Measurements from ENCODE around the gene FGD5. TPM values are rescaled to one million over a fixed set of nuclear protein-coding genes. Genes with fewer than 3 reads are reported as not detected.

FGD5 gene
- total and polyA plus RNA-seq, 2 donors (not counting 1 experiment from before 2014, with no cell fraction given): not detected

DNA sequence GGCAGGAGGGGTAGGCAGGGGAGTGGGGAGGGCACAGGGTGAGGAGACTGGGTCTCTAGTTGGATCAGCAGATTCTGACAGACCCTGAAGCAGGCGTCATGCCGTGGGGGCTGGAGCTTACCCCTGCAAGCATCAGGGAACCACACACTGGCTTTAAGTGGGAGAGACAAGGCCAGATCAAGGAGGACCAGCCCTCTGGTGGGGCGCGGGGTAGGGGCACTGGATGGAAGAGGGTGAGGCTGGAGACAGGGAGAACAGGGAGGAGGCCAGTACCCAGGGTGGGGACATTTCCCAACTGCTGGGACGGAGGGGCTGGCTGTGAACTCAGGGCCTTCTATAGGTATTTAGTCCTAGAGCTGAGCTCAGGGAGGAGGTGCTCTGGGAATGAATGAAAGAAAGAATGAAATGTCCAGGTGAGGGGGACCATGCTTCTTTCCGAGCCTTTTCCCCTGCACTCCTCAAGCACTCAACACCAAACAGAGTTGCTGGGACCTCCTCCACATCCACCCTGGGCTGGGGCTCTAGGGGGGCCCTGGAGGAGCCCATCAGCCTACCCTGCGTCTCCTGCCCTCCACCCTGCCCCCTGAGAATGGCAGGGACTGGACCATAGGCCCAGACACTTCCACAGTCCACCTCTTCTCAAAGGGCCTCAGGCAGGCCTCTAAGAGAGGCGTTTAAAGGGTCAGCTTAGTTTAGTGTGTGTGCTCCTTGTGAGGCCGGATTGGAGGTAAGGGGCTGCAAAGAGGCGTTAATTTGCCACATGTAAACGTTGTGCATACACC lies 49.0 kb upstream of the FGD5 start:
- no peak for DNase-seq
- 91% methylated on average over 10 of the region's 11 CpGs for WGBS (ENCODE audit: insufficient coverage)
- H3K4me1 ChIP-seq (ENCODE audit: control insufficient read depth in 2 of 2, insufficient read depth in 2 of 2, low read length in 2 of 2): no peaks in the 10 kb centered on the region
- Mint-ChIP-seq H3K4me3 (no peak overlapping the region), H3K27ac (no peak overlapping the region), H3K9me3 (ENCODE audit: insufficient read depth) (no peaks in the 10 kb centered on the region), H3K27me3 (no peaks in the 10 kb centered on the region), H3K4me1 (no peaks in the 10 kb centered on the region)
- H3K4me2 ChIP-seq (replicated peaks; ENCODE audit: low read depth, low read length, poor library complexity, severe bottlenecking): no peak overlapping the region
- no peak overlapping the region for H2AFZ ChIP-seq (ENCODE audit: insufficient read depth, low read depth, low read length, poor library complexity, severe bottlenecking)
- H3K36me3 ChIP-seq (replicated peaks in 1 of 2; ENCODE audit: control extremely low read depth in 1 of 2, control insufficient read depth in 1 of 2, extremely low read depth in 1 of 2, insufficient read depth in 2 of 2, low read length in 1 of 2): no peaks in the 10 kb centered on the region
- POLR2A ChIA-PET: no interaction called here
- H3K27ac ChIP-seq (ENCODE audit: low read length in 2 of 2): no peak overlapping the region
- H3K4me3 ChIP-seq (ENCODE audit: control extremely low read depth in 1 of 5, extremely low read depth in 1 of 5, insufficient read depth in 1 of 5, low read depth in 2 of 5, low read length in 4 of 5): no peak overlapping the region
- intact Hi-C loops (cut with micrococcal nuclease): no loop called here
- no peaks in the 10 kb centered on the region for H3K9me3 ChIP-seq (ENCODE audit: control extremely low read depth in 1 of 3, control insufficient read depth in 2 of 3, insufficient read depth in 1 of 3, low read length in 2 of 3)
- CTCF ChIA-PET: no interaction called here
- H3K27me3 ChIP-seq (replicated peaks in 1 of 4; ENCODE audit: control extremely low read depth in 1 of 4, control insufficient read depth in 3 of 4, insufficient read depth in 4 of 4, low read length in 3 of 4): no peaks in the 10 kb centered on the region
- no peak for TF ChIP-seq EZH2 (IDR thresholded peaks at IDR 0.05; ENCODE audit: borderline replicate concordance, insufficient read depth, low read depth, low read length, poor library complexity, severe bottlenecking)
- TF ChIP-seq, protein P1, sequence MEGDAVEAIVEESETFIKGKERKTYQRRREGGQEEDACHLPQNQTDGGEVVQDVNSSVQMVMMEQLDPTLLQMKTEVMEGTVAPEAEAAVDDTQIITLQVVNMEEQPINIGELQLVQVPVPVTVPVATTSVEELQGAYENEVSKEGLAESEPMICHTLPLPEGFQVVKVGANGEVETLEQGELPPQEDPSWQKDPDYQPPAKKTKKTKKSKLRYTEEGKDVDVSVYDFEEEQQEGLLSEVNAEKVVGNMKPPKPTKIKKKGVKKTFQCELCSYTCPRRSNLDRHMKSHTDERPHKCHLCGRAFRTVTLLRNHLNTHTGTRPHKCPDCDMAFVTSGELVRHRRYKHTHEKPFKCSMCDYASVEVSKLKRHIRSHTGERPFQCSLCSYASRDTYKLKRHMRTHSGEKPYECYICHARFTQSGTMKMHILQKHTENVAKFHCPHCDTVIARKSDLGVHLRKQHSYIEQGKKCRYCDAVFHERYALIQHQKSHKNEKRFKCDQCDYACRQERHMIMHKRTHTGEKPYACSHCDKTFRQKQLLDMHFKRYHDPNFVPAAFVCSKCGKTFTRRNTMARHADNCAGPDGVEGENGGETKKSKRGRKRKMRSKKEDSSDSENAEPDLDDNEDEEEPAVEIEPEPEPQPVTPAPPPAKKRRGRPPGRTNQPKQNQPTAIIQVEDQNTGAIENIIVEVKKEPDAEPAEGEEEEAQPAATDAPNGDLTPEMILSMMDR (IDR thresholded peaks at IDR 0.05): no peak
- H3K9ac ChIP-seq (ENCODE audit: low read length): no peak overlapping the region
- H3K79me2 ChIP-seq (ENCODE audit: control insufficient read depth, insufficient read depth, low read length): no peaks in the 10 kb centered on the region
- ATAC-seq (ENCODE audit: low read depth): no peak
- H4K20me1 ChIP-seq (ENCODE audit: control insufficient read depth, insufficient read depth, low read length, poor library complexity, severe bottlenecking): no peaks in the 10 kb centered on the region

GRCh38 chr3:14770591-14770990 lies 48.2 kb upstream of the FGD5 start:
- WGBS (ENCODE audit: insufficient coverage): 93% methylated on average over 6 of the region's 7 CpGs
- Mint-ChIP-seq H3K27ac (no peak overlapping the region), H3K9me3 (ENCODE audit: insufficient read depth) (no peaks in the 10 kb centered on the region), H3K27me3 (no peaks in the 10 kb centered on the region), H3K4me3 (no peak overlapping the region), H3K4me1 (no peaks in the 10 kb centered on the region)
- Histone ChIP-seq H3K4me3 (ENCODE audit: control extremely low read depth in 1 of 5, extremely low read depth in 1 of 5, insufficient read depth in 1 of 5, low read depth in 2 of 5, low read length in 4 of 5) (no peak overlapping the region), H3K4me2 (replicated peaks; ENCODE audit: low read depth, low read length, poor library complexity, severe bottlenecking) (no peak overlapping the region), H2AFZ (ENCODE audit: insufficient read depth, low read depth, low read length, poor library complexity, severe bottlenecking) (no peak overlapping the region), H3K79me2 (ENCODE audit: control insufficient read depth, insufficient read depth, low read length) (no peaks in the 10 kb centered on the region), H3K9me3 (ENCODE audit: control extremely low read depth in 1 of 3, control insufficient read depth in 2 of 3, insufficient read depth in 1 of 3, low read length in 2 of 3) (no peaks in the 10 kb centered on the region), H3K4me1 (ENCODE audit: control insufficient read depth in 2 of 2, insufficient read depth in 2 of 2, low read length in 2 of 2) (no peaks in the 10 kb centered on the region), H4K20me1 (ENCODE audit: control insufficient read depth, insufficient read depth, low read length, poor library complexity, severe bottlenecking) (no peaks in the 10 kb centered on the region), H3K27me3 (replicated peaks in 1 of 4; ENCODE audit: control extremely low read depth in 1 of 4, control insufficient read depth in 3 of 4, insufficient read depth in 4 of 4, low read length in 3 of 4) (no peaks in the 10 kb centered on the region), H3K9ac (ENCODE audit: low read length) (no peak overlapping the region), H3K27ac (ENCODE audit: low read length in 2 of 2) (no peak overlapping the region), H3K36me3 (replicated peaks in 1 of 2; ENCODE audit: control extremely low read depth in 1 of 2, control insufficient read depth in 1 of 2, extremely low read depth in 1 of 2, insufficient read depth in 2 of 2, low read length in 1 of 2) (no peaks in the 10 kb centered on the region)
- DNase-seq (no peak), ATAC-seq (ENCODE audit: low read depth) (no peak)
- intact Hi-C loops (cut with micrococcal nuclease): no loop called here
- POLR2A ChIA-PET: no interaction called here
- CTCF ChIA-PET: no interaction called here
- TF ChIP-seq, protein P1 (IDR thresholded peaks at IDR 0.05): no peak
- no peak for TF ChIP-seq EZH2 (IDR thresholded peaks at IDR 0.05; ENCODE audit: borderline replicate concordance, insufficient read depth, low read depth, low read length, poor library complexity, severe bottlenecking)
